GM12864 (cell line): ENCODE results near the gene NCOA7.
A peak's percentile ranks its signal among the peaks of the same experiment; 100 is the strongest.

ENCODE experiments used
- DNase-seq: peaks from one replicate; pipeline ENCODE4 v3.0.0-alpha.2; 2011; ENCODE audit warnings: low read depth
- H3K4me3 ChIP-seq: 2 replicates; pipeline ENCODE4 v1.5.1; 2011; ENCODE audit warnings: mild to moderate bottlenecking, low read depth, low read length, control low read depth
- TF ChIP-seq, protein P1 (sequence below): IDR thresholded peaks from 2 replicates; pipeline ENCODE4 v1.5.1; 2011; ENCODE audit warnings: low read depth, mild to moderate bottlenecking, moderate library complexity, low read length, control low read depth, inconsistent platforms; ENCODE audit errors: missing control alignments

The NCOA7 gene

DNA sequence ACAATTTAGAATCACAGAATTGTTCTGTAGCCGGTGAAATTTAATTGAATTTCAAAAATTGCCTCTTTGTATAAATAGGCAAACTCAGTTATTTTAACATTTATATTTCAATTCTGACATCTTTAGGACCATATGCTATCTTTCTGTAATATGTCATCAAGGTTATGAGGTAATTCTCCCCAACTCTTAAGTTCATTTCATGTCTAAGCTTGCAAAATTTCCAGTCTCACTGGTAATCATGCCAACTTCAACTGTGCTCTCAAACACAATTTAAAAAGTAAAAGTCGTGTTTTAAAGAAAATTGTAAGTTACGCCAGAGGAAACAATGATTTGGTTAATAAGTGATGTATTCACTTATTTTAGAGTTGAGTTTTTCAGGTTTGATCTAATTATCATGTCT is 1.4 kb downstream of the NCOA7 start:
- H3K4me3 ChIP-seq: peak overlapping the region; percentile 14; the same call in 1 of the 2 replicates

DNA sequence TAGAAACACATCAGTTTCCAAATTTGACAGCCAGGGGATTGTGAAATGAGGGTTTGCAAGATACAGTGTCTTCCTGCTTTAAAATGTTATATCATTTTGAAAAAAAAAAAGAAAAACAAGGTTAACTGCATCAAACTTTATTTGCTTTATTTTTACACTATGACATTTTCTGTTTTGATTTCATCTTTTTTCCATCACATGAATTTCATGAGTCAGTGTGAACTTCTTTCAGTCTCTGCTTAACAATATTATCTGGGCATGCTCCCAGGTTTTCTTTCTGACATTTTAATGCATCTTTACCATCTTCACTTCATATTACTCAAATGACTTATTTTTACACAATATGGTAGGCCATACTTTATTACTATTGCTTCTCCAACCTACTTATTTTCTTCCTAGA is 1.9 kb downstream of the NCOA7 start:
- TF ChIP-seq, protein P1, sequence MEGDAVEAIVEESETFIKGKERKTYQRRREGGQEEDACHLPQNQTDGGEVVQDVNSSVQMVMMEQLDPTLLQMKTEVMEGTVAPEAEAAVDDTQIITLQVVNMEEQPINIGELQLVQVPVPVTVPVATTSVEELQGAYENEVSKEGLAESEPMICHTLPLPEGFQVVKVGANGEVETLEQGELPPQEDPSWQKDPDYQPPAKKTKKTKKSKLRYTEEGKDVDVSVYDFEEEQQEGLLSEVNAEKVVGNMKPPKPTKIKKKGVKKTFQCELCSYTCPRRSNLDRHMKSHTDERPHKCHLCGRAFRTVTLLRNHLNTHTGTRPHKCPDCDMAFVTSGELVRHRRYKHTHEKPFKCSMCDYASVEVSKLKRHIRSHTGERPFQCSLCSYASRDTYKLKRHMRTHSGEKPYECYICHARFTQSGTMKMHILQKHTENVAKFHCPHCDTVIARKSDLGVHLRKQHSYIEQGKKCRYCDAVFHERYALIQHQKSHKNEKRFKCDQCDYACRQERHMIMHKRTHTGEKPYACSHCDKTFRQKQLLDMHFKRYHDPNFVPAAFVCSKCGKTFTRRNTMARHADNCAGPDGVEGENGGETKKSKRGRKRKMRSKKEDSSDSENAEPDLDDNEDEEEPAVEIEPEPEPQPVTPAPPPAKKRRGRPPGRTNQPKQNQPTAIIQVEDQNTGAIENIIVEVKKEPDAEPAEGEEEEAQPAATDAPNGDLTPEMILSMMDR: no peak
- H3K4me3 ChIP-seq: no peak overlapping the region
- DNase-seq: no peak

More for the DNA sequence above, 1.4 kb downstream of the NCOA7 start:
- TF ChIP-seq, protein P1: no peak
- no peak for DNase-seq

DNA sequence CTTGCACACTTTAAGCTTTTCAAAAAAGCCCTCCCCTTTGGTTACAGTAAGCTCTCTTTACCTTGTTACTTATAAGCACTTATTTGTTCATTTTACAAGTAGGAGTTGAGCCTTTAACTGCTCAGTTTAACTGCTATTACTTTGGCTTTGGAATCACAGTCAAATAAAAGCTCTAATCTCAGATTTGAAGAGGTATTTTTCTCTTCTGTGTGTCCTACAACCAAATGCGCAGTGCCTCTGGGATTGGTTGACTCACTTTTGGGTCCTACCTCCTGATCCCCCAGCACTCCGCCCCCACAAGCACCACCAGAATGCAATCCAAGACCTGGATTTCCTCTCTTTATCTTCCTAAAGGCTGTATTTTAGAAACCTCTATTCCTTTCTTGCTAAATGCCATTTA is 2.5 kb downstream of the NCOA7 start:
- DNase-seq: no peak
- H3K4me3 ChIP-seq: no peak overlapping the region; the same call in none of the 2 replicates

DNA sequence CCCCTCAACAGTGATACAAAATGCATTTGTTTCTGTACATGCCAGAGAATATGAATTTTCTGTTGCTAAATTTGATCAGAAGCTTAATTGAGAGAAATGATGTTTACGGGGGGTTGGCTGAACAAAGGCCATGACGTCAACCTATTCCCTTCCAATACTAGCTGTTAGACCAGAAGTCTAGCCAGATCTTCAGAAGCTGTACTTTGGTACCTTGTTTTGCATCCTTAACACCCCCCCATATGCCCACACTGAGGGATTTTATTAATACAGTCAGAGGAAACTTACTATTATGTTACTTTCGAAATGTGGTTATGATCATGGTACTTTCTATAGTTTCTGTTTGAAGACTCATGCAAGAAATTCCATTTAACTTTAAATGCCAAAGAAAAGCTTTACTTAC is 3.1 kb downstream of the NCOA7 start:
- no peak overlapping the region for H3K4me3 ChIP-seq
- TF ChIP-seq, protein P1: no peak
- DNase-seq: no peak

More for the DNA sequence above, 2.5 kb downstream of the NCOA7 start:
- TF ChIP-seq, protein P1: no peak

DNA sequence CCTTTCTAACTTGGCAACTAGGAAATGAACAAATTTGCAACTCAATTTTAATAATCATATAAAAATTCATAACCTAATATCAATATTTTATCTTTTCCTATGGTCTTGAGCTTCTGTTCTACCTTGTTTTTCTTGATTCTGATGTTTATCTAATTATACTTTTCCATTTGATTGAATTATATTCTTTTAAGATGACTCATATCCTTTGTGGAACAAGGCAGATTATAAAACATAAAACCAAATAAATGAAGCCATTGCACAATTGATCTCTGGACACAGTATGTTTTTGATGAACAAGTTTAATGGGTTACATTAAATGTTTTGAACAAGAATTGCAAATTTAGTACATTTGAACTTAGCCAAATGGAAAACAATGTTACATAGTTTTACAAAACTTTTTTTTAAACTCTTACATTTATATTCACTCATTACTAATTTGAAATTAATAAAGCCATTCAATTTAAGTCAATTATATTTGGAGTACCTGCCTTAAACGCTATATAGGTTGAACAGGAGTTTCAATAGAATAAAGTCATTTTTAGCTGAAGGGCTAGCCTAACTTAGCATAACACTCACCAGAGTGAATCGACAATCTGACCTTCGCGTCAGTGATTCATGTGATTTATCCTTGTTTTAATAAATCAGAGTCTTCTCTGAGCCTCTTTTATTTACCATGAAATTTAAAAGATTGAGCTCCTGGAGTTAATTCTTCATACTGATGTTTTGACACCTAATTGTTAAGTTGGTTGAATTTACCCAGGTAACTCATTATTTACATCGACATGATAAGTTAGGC is 3.8 kb downstream of the NCOA7 start:
- no peak for DNase-seq

DNA sequence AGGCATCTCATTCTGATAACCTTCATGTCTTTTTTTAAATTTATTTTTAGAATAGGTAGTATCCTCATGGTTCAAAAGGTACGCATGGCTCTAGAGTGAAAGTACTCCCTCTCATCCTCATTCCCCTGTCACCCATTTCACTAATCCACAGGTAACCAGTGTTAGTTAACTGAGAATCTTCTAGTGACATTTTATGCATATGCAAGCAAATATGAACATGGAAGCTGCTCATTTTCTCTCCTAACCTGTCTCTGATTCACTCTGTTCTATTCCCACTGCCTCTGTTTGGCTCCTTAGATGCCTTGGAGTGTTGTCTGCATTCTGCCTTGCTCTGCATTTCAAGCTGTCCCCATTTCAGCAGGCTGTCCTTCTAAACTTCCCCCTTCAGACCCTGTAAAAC is 4.5 kb downstream of the NCOA7 start:
- H3K4me3 ChIP-seq: no peak overlapping the region

More for the DNA sequence above, 3.8 kb downstream of the NCOA7 start:
- no peak overlapping the region for H3K4me3 ChIP-seq
- TF ChIP-seq, protein P1: no peak

More for the DNA sequence above, 4.5 kb downstream of the NCOA7 start:
- TF ChIP-seq, protein P1: no peak
- no peak for DNase-seq
